Fibroblast of villous mesenchyme (primary cell): ENCODE data around the gene LDB3. TPM values are rescaled to one million over a fixed set of nuclear protein-coding genes. Genes with fewer than 3 reads are reported as not detected.

Source experiments
- DNase-seq: peaks from one replicate; pipeline ENCODE4 v3.0.0-alpha.2; 2010; ENCODE audit warnings: low read depth
- H3K4me3 ChIP-seq: 2 replicates; pipeline ENCODE4 v1.5.1; 2011; ENCODE audit warnings: low read depth, mild to moderate bottlenecking, low read length
- CTCF ChIP-seq: IDR thresholded peaks from 2 replicates; pipeline ENCODE4 v1.5.1; 2012; ENCODE audit warnings: low read depth, mild to moderate bottlenecking, low read length; ENCODE audit not compliant: insufficient read depth
- total RNA-seq: library from RNA; depleted of rRNA; stranded (reverse); fragments of >200 nt; gene quantifications from 2 replicates; pipeline ENCODE4 v1.2.3, GENCODE V29; 2012

LDB3 gene
- total RNA-seq, 1 donor = under 0.01 TPM

- TF ChIP-seq CTCF = no peak
- no peak for DNase-seq
These were observed 83.2 kb downstream of the LDB3 start for GRCh38 chr10:86751477-86751876.

GRCh38 chr10:86752311-86752710 lies 84.0 kb downstream of the LDB3 start:
- DNase-seq = no peak
- TF ChIP-seq CTCF = no peak
- no peak overlapping the region for H3K4me3 ChIP-seq

More at GRCh38 chr10:86751477-86751876, 83.2 kb downstream of the LDB3 start:
- H3K4me3 ChIP-seq = no peak overlapping the region

- DNase-seq = no peak
- no peak for TF ChIP-seq CTCF
- no peak overlapping the region for H3K4me3 ChIP-seq
These were observed 84.7 kb downstream of the LDB3 start for GRCh38 chr10:86753051-86753450.

GRCh38 chr10:86753638-86754434 lies 85.5 kb downstream of the LDB3 start:
- TF ChIP-seq CTCF = no peak
- no peak for DNase-seq
- no peak overlapping the region for H3K4me3 ChIP-seq

GRCh38 chr10:86755454-86755739 lies 87.1 kb downstream of the LDB3 start:
- DNase-seq = no peak
- TF ChIP-seq CTCF = no peak
- H3K4me3 ChIP-seq = peak overlapping the region; percentile 74

- H3K4me3 ChIP-seq = peak overlapping the region; percentile 74
- DNase-seq = peak; percentile 84
- TF ChIP-seq CTCF = no peak
These were observed 87.6 kb downstream of the LDB3 start for GRCh38 chr10:86755740-86756510.
